Skeletal muscle tissue (tissue), 4 donors: ENCODE data around the gene ARMCX1. TPM values are rescaled to one million over a fixed set of nuclear protein-coding genes. Genes with fewer than 3 reads are reported as not detected.
"Not testable (repeated sequence)": the region's sequence is repeated elsewhere in the genome, so short reads cannot be mapped to it uniquely, and the experiment has no call there.

Experiments used
- H3K27ac ChIP-seq: one replicate; pipeline ENCODE4 v1.7.0; 2013; ENCODE audit warnings: mild to moderate bottlenecking, low read depth, low read length, inconsistent platforms
- H3K27me3 ChIP-seq, 3 donors: one replicate each; pipeline ENCODE4 v1.7.0; 2013; ENCODE audit warnings: low read length in 3 of 3; ENCODE audit not compliant: control insufficient read depth in 3 of 3, insufficient read depth in 3 of 3
- H3K36me3 ChIP-seq, 3 donors: one replicate each; pipeline ENCODE4 v1.7.0; 2013; ENCODE audit warnings: low read length in 3 of 3; ENCODE audit not compliant: control insufficient read depth in 3 of 3, insufficient read depth in 3 of 3
- H3K4me1 ChIP-seq, 3 donors: one replicate each; pipeline ENCODE4 v1.7.0; 2013; ENCODE audit warnings: low read length in 3 of 3, mild to moderate bottlenecking in 3 of 3; ENCODE audit not compliant: control insufficient read depth in 3 of 3, insufficient read depth in 3 of 3
- H3K4me3 ChIP-seq, 3 donors: one replicate each; pipeline ENCODE4 v1.7.0; 2013; ENCODE audit warnings: low read length in 3 of 3
- H3K9ac ChIP-seq, 3 donors: one replicate each; pipeline ENCODE4 v1.7.0; 2013; ENCODE audit warnings: low read length in 3 of 3, mild to moderate bottlenecking in 3 of 3, moderate library complexity in 2 of 3, low read depth in 1 of 3
- H3K9me3 ChIP-seq, 3 donors: one replicate each; pipeline ENCODE4 v1.7.0; 2013; ENCODE audit warnings: low read length in 3 of 3; ENCODE audit not compliant: control insufficient read depth in 3 of 3
- total RNA-seq: library from RNA; depleted of rRNA; stranded (reverse); fragments of >200 nt; gene quantifications from one replicate; pipeline ENCODE4 v1.2.3, GENCODE V29; 2014
- donor health status: Osteomylitis.

ARMCX1 gene
- 91.3 TPM for total RNA-seq

- Histone ChIP-seq H3K36me3 (peaks cover 0 to 12% (median 7%) of the 10 kb centered on the region in 3 donors), H3K27me3 (no peaks in the 10 kb centered on the region), H3K9ac (peak within 1 kb of the TSS; percentile 77 to 85 (median 82)), H3K9me3 (no peaks in the 10 kb centered on the region), H3K4me3 (peak within 1 kb of the TSS; percentile 73 to 85 (median 85)), H3K27ac (peak within 1 kb of the TSS; percentile 89), H3K4me1 (peaks cover 3 to 4% (median 4%) of the 10 kb centered on the region in 3 donors)
Measured at GRCh38 chrX:101550362-101550750, at the start of gene ARMCX1. Gene ARMCX1, plus strand, starts transcription at chrX:101550547. Its CDS starts 2,384 bp downstream, at chrX:101552931.

- not testable (repeated sequence) for H3K27ac ChIP-seq, H3K4me3 ChIP-seq, H3K27me3 ChIP-seq, H3K4me1 ChIP-seq, H3K9ac ChIP-seq, H3K9me3 ChIP-seq, H3K36me3 ChIP-seq
Measured at GRCh38 chrX:101502929-101503328, 47.4 kb upstream of the ARMCX1 start.

GRCh38 chrX:101507372-101507771 is 43.0 kb upstream of the ARMCX1 start:
- no peak overlapping the region for H3K9ac ChIP-seq
- H3K27me3 ChIP-seq: peaks cover 0 to 2% (median 0%) of the 10 kb centered on the region in 3 donors
- no peak overlapping the region for H3K4me3 ChIP-seq
- no peak overlapping the region for H3K27ac ChIP-seq
- H3K9me3 ChIP-seq: no peaks in the 10 kb centered on the region
- H3K36me3 ChIP-seq: peaks cover 0 to 6% (median 3%) of the 10 kb centered on the region in 3 donors
- H3K4me1 ChIP-seq: no peaks in the 10 kb centered on the region

- H3K4me3 ChIP-seq: no peak overlapping the region
- H3K9ac ChIP-seq: no peak overlapping the region
- no peaks in the 10 kb centered on the region for H3K9me3 ChIP-seq
- H3K36me3 ChIP-seq: peaks cover 0 to 6% (median 3%) of the 10 kb centered on the region in 3 donors
- no peak overlapping the region for H3K27ac ChIP-seq
- peaks cover 0 to 2% (median 0%) of the 10 kb centered on the region in 3 donors for H3K27me3 ChIP-seq
- H3K4me1 ChIP-seq: no peaks in the 10 kb centered on the region
Measured at GRCh38 chrX:101507986-101508385, 42.4 kb upstream of the ARMCX1 start.

- no peak overlapping the region for H3K4me3 ChIP-seq
- H3K27ac ChIP-seq: no peak overlapping the region
- H3K9ac ChIP-seq: no peak overlapping the region
- H3K36me3 ChIP-seq: no peaks in the 10 kb centered on the region
- H3K4me1 ChIP-seq: no peaks in the 10 kb centered on the region
- H3K9me3 ChIP-seq: no peaks in the 10 kb centered on the region
- no peaks in the 10 kb centered on the region for H3K27me3 ChIP-seq
Measured at GRCh38 chrX:101530944-101531343, 19.4 kb upstream of the ARMCX1 start.

- Histone ChIP-seq H3K27ac (no peak overlapping the region), H3K9me3 (no peaks in the 10 kb centered on the region), H3K27me3 (no peaks in the 10 kb centered on the region), H3K4me3 (no peak overlapping the region), H3K9ac (no peak overlapping the region), H3K36me3 (no peaks in the 10 kb centered on the region), H3K4me1 (no peaks in the 10 kb centered on the region)
Measured at GRCh38 chrX:101539116-101539515, 11.2 kb upstream of the ARMCX1 start.

- H3K4me3 ChIP-seq: peak overlapping the region; percentile 73 to 85 (median 85)
- H3K27me3 ChIP-seq: no peaks in the 10 kb centered on the region
- H3K4me1 ChIP-seq: peaks cover 3 to 4% (median 4%) of the 10 kb centered on the region in 3 donors
- peak overlapping the region; percentile 89 for H3K27ac ChIP-seq
- H3K9ac ChIP-seq: peak overlapping the region; percentile 77 to 85 (median 82)
- H3K9me3 ChIP-seq: no peaks in the 10 kb centered on the region
- H3K36me3 ChIP-seq: peaks cover 0 to 12% (median 7%) of the 10 kb centered on the region in 3 donors
Measured at GRCh38 chrX:101550751-101551379, 518 bp downstream of the ARMCX1 start.

- Histone ChIP-seq H3K4me3 (peak overlapping the region; percentile 71 to 85 (median 73)), H3K4me1 (peaks cover 3 to 4% (median 4%) of the 10 kb centered on the region in 3 donors), H3K27ac (no peak overlapping the region), H3K36me3 (peaks cover 0 to 12% (median 7%) of the 10 kb centered on the region in 3 donors), H3K9ac (peak overlapping the region; percentile 44 to 85 (median 60)), H3K27me3 (no peaks in the 10 kb centered on the region), H3K9me3 (no peaks in the 10 kb centered on the region)
Measured at GRCh38 chrX:101551380-101551767, 1.0 kb downstream of the ARMCX1 start.

GRCh38 chrX:101552714-101553113 is 2.4 kb downstream of the ARMCX1 start:
- Histone ChIP-seq H3K27me3 (no peaks in the 10 kb centered on the region), H3K36me3 (peaks cover 0 to 12% (median 7%) of the 10 kb centered on the region in 3 donors), H3K9me3 (no peaks in the 10 kb centered on the region), H3K27ac (no peak overlapping the region), H3K4me3 (no peak overlapping the region), H3K9ac (no peak overlapping the region), H3K4me1 (peaks cover 3 to 4% (median 4%) of the 10 kb centered on the region in 3 donors)

GRCh38 chrX:101564651-101565050 is 14.3 kb downstream of the ARMCX1 start:
- no peak overlapping the region for H3K9ac ChIP-seq
- no peaks in the 10 kb centered on the region for H3K27me3 ChIP-seq
- H3K36me3 ChIP-seq: no peaks in the 10 kb centered on the region
- no peak overlapping the region for H3K27ac ChIP-seq
- no peaks in the 10 kb centered on the region for H3K9me3 ChIP-seq
- H3K4me3 ChIP-seq: no peak overlapping the region
- H3K4me1 ChIP-seq: no peaks in the 10 kb centered on the region
